K562 (cell line): Measurements from ENCODE around the gene HNRNPM. TPM values are rescaled to one million over a fixed set of nuclear protein-coding genes. Genes with fewer than 3 reads are reported as not detected.

Experiments
- ATF2 ChIP-seq: sonication (generic); formaldehyde crosslinking; IDR thresholded peaks from 2 replicates; pipeline ENCODE4 v1.8.1; 2022; ENCODE audit warnings: missing genetic modification reagents
- ATF4 ChIP-seq: fragments of 450-650 bp; formaldehyde crosslinking; IDR thresholded peaks from 2 replicates; pipeline ENCODE4 v1.4.0; 2022; ENCODE audit warnings: mild to moderate bottlenecking, moderate library complexity
- FOXM1 ChIP-seq, 2 experiments: fragments of 450-650 bp in 1 of 2; sonication (generic) in 1 of 2; formaldehyde crosslinking in 1 of 2; IDR thresholded peaks; 2 replicates each; pipeline versions ENCODE4 v1.6.1 to v1.9.0; 2017 to 2022; ENCODE audit warnings: low read depth in 2 of 2, mild to moderate bottlenecking in 2 of 2, missing genetic modification reagents in 1 of 2, moderate library complexity in 1 of 2
- FOXP1 ChIP-seq: sonication (generic); formaldehyde crosslinking; IDR thresholded peaks from 2 replicates; pipeline ENCODE4 v1.8.0; 2022; ENCODE audit warnings: mild to moderate bottlenecking, missing genetic modification reagents
- GABPA ChIP-seq: fragments of 200-800 bp; sonication (Bioruptor generic); conservative IDR thresholded peaks from 2 replicates; pipeline ENCODE4 v1.6.1; 2016; ENCODE audit warnings: low read depth, missing genetic modification characterization, missing compliant biosample characterization
- GATA2 ChIP-seq: sonication (generic); formaldehyde crosslinking; IDR thresholded peaks from 2 replicates; pipeline ENCODE4 v1.4.0; 2020; ENCODE audit warnings: mild to moderate bottlenecking, missing genetic modification reagents
- HIVEP1 ChIP-seq: fragments of 250-450 bp; sonication (Bioruptor Pico); IDR thresholded peaks from 2 replicates; pipeline ENCODE4 v1.4.0; 2020; ENCODE audit warnings: mild to moderate bottlenecking
- MBD1 ChIP-seq: fragments of 250-450 bp; sonication (Bioruptor Pico); IDR thresholded peaks from 2 replicates; pipeline ENCODE4 v1.8.0; 2022; ENCODE audit warnings: inconsistent platforms
- MCM2 ChIP-seq: fragments of 450-650 bp; IDR thresholded peaks from 2 replicates; pipeline ENCODE4 v1.6.1; 2017; ENCODE audit warnings: low read depth, mild to moderate bottlenecking
- MXI1 ChIP-seq: IDR thresholded peaks from 2 replicates; pipeline ENCODE4 v1.6.1; 2011; ENCODE audit warnings: low read depth, mild to moderate bottlenecking, improper control_type of control experiment, low read length
- NBN ChIP-seq: fragments of 450-650 bp; IDR thresholded peaks from 2 replicates; pipeline ENCODE4 v1.6.1; 2016; ENCODE audit warnings: low read depth, mild to moderate bottlenecking
- POU5F1 ChIP-seq: fragments of 150-350 bp; IDR thresholded peaks from 2 replicates; pipeline ENCODE4 v1.6.1; 2014; ENCODE audit warnings: borderline replicate concordance, low read length, low read depth, mild to moderate bottlenecking; ENCODE audit not compliant: partially characterized antibody
- PRPF4 ChIP-seq: fragments of 200-400 bp; formaldehyde crosslinking; IDR thresholded peaks from one replicate; pipeline ENCODE4 v1.6.1; 2017; ENCODE audit warnings: low read length, low read depth, mild to moderate bottlenecking; ENCODE audit not compliant: insufficient read depth, poor library complexity, severe bottlenecking
- RNF2 ChIP-seq: sonication (generic); IDR thresholded peaks from 2 replicates; pipeline ENCODE4 v1.6.1; 2016
- SAP30 ChIP-seq: fragments of 200-600 bp; sonication (generic); IDR thresholded peaks from 2 replicates; pipeline ENCODE4 v1.6.1; 2012; ENCODE audit warnings: borderline replicate concordance, low read depth, mild to moderate bottlenecking, moderate library complexity, low read length, control low read depth, inconsistent platforms; ENCODE audit not compliant: insufficient read depth, poor library complexity, severe bottlenecking
- SNRNP70 ChIP-seq: fragments of 200-400 bp; formaldehyde crosslinking; optimal IDR thresholded peaks from 2 replicates; pipeline ENCODE3; 2017; ENCODE audit warnings: low read depth, low read length
- TFAP4 ChIP-seq: sonication (generic); formaldehyde crosslinking; IDR thresholded peaks from 2 replicates; pipeline ENCODE4 v1.8.0; 2022; ENCODE audit warnings: missing genetic modification reagents, mild to moderate bottlenecking, moderate library complexity, borderline replicate concordance
- ZBTB17 ChIP-seq: fragments of 450-650 bp; formaldehyde crosslinking; IDR thresholded peaks from 2 replicates; pipeline ENCODE4 v1.4.0; 2020; ENCODE audit warnings: mild to moderate bottlenecking
- ZBTB43 ChIP-seq: sonication (generic); formaldehyde crosslinking; IDR thresholded peaks from 2 replicates; pipeline ENCODE4 v1.8.0; 2023; ENCODE audit warnings: mild to moderate bottlenecking, missing genetic modification reagents
- ZBTB9 ChIP-seq: fragments of 450-650 bp; formaldehyde crosslinking; IDR thresholded peaks from 2 replicates; pipeline ENCODE4 v1.4.0; 2020; ENCODE audit warnings: mild to moderate bottlenecking, moderate library complexity
- ZNF239 ChIP-seq: fragments of 250-450 bp; sonication (Bioruptor Pico); IDR thresholded peaks from 2 replicates; pipeline ENCODE4 v1.4.0; 2020; ENCODE audit warnings: mild to moderate bottlenecking
- ZNF583 ChIP-seq: fragments of 250-450 bp; sonication (Bioruptor Pico); IDR thresholded peaks from 2 replicates; pipeline ENCODE4 v1.4.0; 2020
- polyA plus RNA-seq, 8 experiments: library from polyadenylated mRNA; depleted of rRNA in 4 of 8; stranded (reverse) in 5 of 8; unstranded in 3 of 8; fragments of >200 nt; fragmentation: Nextera tagmentation in 2 of 8; fragmentation: Illumina TruSeq in 1 of 8; extraction: Ambion mirVana in 2 of 8; extraction: Trizol in 1 of 8; gene quantifications; 2 replicates each; pipeline versions ENCODE4 v1.2.1 to v1.2.3, GENCODE V29; 2011 to 2014; ENCODE audit warnings: inconsistent platforms in 1 of 8, missing spikeins in 1 of 8
- total RNA-seq, 7 experiments: library from RNA; depleted of rRNA in 6 of 7; stranded (reverse); fragments of >200 nt in 6 of 7; fragmentation: Illumina TruSeq in 2 of 7; extraction: Trizol in 2 of 7; gene quantifications; 2 replicates each; pipeline versions ENCODE4 v1.2.1 to v1.2.3, GENCODE V29; 2011 to 2021; ENCODE audit warnings: low replicate concordance in 1 of 7

Gene HNRNPM
- total and polyA plus RNA-seq, 9 of the 15 experiments (the other 6 are each of a cell fraction or from before 2014, with no cell fraction given) = 11.1 to 340 (median 195) TPM

- TF ChIP-seq ZBTB43 (no peak), GABPA (tag) (no peak), TFAP4 (CRISPR knock-in tag) (0 out of 2 replicates have a peak, but pooled peaks have one; percentile 30), SAP30 (no peak), MXI1 (no peak), FOXP1 (CRISPR knock-in tag) (no peak), HIVEP1 (CRISPR knock-in tag) (no peak), ZBTB9 (CRISPR knock-in tag) (no peak), ZNF583 (no peak), MCM2 (no peak), GATA2 (CRISPR knock-in tag) (peak; percentile 36), SNRNP70 (no peak), NBN (no peak), ZBTB17 (CRISPR knock-in tag) (no peak), ATF4 (no peak), MBD1 (CRISPR knock-in tag) (no peak), PRPF4 (no peak), ZNF239 (CRISPR knock-in tag) (no peak), ATF2 (no peak), FOXM1 (IDR thresholded peaks at IDR 0.05; ENCODE audit: low read depth) (no peak), FOXM1 (CRISPR knock-in tag; IDR thresholded peaks at IDR 0.05; ENCODE audit: low read depth) (no peak), POU5F1 (no peak), RNF2 (peak; percentile 29; the same call in 1 of the 2 replicates)
These were observed 59.4 kb downstream of the HNRNPM start (continued) for GRCh38 chr19:8504171-8504570.
